Ascending aorta (tissue), 2 donors: ENCODE results near the gene CD52. TPM values are rescaled to one million over a fixed set of nuclear protein-coding genes. Genes with fewer than 3 reads are reported as not detected.
A peak's percentile ranks its signal among the peaks of the same experiment; 100 is the strongest.

Experiments used
- DNase-seq, 2 donors: peaks; one replicate each; pipeline ENCODE4 v3.0.0-alpha.2; 2019; ENCODE audit warnings: low spot score in 2 of 2
- H3K27ac ChIP-seq, 2 donors: fragments of 200-600 bp; sonication (generic); one replicate each; pipeline ENCODE4 v1.5.1; 2016 to 2017; ENCODE audit warnings: mild to moderate bottlenecking in 1 of 2
- H3K27me3 ChIP-seq: fragments of 200-600 bp; sonication (generic); one replicate; pipeline ENCODE4 v1.5.1; 2017
- H3K36me3 ChIP-seq, 2 donors: fragments of 200-600 bp; sonication (generic); one replicate each; pipeline ENCODE4 v1.5.1; 2016
- H3K4me1 ChIP-seq, 2 donors: fragments of 200-600 bp; sonication (generic); one replicate each; pipeline ENCODE4 v1.5.1; 2016 to 2017; ENCODE audit warnings: mild to moderate bottlenecking in 1 of 2
- H3K4me3 ChIP-seq, 2 donors: fragments of 200-600 bp; sonication (generic); one replicate each; pipeline ENCODE4 v1.5.1; 2016 to 2017; ENCODE audit warnings: mild to moderate bottlenecking in 1 of 2
- H3K9me3 ChIP-seq, 2 donors: fragments of 200-600 bp; sonication (generic); one replicate each; pipeline ENCODE4 v1.5.1; 2016
- intact Hi-C: fragments of 100-400 bp; cut with DNase I; formaldehyde crosslinking; loops from one replicate; pipeline ENCODE4 v1.15.1; 2023
- total RNA-seq: library from RNA; depleted of rRNA; stranded (reverse); fragments of >200 nt; gene quantifications from one replicate; pipeline ENCODE4 v1.1.0, GENCODE V29; 2016
- TF ChIP-seq, protein P1 (sequence below), 3 experiments: fragments of 200-600 bp in 2 of 3; fragments of 450-650 bp in 1 of 3; sonication (generic) in 2 of 3; IDR thresholded peaks; one replicate each; pipeline ENCODE4 v1.5.1; 2016 to 2019; ENCODE audit warnings: antibody characterized with exemption in 3 of 3, mild to moderate bottlenecking in 1 of 3, moderate library complexity in 1 of 3

CD52 gene
- total RNA-seq, 1 donor from 2014 or later, result not detected

DNA sequence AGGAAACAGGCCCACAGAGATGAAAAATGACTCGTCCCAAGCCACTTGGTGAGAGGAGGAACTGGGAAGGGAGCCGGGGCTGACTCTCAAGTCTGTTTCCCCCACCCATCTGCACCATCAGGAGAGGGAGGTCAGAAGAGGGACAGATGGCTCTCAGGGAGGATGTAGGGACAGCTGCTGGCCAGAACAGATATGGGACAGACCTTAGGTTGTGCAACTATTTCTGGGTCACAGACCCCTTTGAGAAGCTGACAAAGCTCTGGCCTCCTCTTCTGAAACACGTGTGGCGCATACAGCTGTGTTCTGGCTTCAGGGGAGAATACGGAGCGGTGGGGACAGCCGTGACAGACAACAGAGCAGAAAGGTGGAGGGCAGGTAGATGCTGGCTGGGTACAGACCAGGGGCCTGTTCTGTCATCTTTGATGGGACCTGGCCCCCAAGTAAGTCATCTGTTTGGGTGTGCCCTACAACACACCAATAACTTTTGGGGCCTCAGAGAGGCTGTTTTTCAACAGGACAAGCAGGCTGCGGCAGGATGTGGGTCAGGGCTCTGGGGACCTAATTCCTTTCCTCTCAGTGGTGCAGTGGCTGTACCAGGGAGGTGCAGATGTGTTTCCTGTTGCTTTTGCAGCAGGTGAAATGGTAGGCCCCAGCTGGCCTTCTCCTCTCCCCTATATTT is 30.6 kb upstream of the CD52 start:
- Histone ChIP-seq H3K9me3 (no peaks in the 10 kb centered on the region), H3K36me3 (no peaks in the 10 kb centered on the region), H3K4me3 (no peak overlapping the region), H3K27ac (peak overlapping the region in 1 of 2 donors; percentile 44), H3K27me3 (no peaks in the 10 kb centered on the region), H3K4me1 (peaks cover 4 to 14% of the 10 kb centered on the region in 2 donors)
- TF ChIP-seq, protein P1, sequence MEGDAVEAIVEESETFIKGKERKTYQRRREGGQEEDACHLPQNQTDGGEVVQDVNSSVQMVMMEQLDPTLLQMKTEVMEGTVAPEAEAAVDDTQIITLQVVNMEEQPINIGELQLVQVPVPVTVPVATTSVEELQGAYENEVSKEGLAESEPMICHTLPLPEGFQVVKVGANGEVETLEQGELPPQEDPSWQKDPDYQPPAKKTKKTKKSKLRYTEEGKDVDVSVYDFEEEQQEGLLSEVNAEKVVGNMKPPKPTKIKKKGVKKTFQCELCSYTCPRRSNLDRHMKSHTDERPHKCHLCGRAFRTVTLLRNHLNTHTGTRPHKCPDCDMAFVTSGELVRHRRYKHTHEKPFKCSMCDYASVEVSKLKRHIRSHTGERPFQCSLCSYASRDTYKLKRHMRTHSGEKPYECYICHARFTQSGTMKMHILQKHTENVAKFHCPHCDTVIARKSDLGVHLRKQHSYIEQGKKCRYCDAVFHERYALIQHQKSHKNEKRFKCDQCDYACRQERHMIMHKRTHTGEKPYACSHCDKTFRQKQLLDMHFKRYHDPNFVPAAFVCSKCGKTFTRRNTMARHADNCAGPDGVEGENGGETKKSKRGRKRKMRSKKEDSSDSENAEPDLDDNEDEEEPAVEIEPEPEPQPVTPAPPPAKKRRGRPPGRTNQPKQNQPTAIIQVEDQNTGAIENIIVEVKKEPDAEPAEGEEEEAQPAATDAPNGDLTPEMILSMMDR (IDR thresholded peaks at IDR 0.05), result no peak
- intact Hi-C loops, result no loop called here
- no peak for DNase-seq

DNA sequence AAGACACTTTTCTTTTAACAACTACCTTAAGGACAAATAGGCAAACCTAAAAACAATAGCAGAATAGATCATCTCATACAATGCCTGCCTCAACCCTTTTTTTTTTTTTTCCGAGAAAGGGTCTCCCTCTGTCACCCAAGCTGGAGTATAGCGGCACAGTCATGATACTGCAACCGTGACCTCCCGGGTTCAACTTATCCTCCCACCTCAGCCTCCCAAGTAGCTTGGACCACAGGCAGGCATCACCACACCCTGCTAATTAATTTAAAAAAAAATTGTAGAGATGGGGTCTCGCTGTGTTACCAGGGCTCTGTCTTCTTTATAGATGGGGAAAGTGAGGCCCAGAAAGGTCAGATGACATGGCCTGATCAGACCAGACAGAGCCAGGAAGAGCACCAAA is 29.9 kb upstream of the CD52 start:
- peak overlapping the region; percentile 5 to 44 for H3K27ac ChIP-seq
- intact Hi-C loops, result no loop called here
- peaks cover 4 to 14% of the 10 kb centered on the region in 2 donors for H3K4me1 ChIP-seq
- no peak for DNase-seq
- TF ChIP-seq, protein P1 (IDR thresholded peaks at IDR 0.05), result no peak
- H3K36me3 ChIP-seq, result no peaks in the 10 kb centered on the region
- H3K4me3 ChIP-seq, result no peak overlapping the region
- H3K9me3 ChIP-seq, result no peaks in the 10 kb centered on the region
- H3K27me3 ChIP-seq, result no peaks in the 10 kb centered on the region

DNA sequence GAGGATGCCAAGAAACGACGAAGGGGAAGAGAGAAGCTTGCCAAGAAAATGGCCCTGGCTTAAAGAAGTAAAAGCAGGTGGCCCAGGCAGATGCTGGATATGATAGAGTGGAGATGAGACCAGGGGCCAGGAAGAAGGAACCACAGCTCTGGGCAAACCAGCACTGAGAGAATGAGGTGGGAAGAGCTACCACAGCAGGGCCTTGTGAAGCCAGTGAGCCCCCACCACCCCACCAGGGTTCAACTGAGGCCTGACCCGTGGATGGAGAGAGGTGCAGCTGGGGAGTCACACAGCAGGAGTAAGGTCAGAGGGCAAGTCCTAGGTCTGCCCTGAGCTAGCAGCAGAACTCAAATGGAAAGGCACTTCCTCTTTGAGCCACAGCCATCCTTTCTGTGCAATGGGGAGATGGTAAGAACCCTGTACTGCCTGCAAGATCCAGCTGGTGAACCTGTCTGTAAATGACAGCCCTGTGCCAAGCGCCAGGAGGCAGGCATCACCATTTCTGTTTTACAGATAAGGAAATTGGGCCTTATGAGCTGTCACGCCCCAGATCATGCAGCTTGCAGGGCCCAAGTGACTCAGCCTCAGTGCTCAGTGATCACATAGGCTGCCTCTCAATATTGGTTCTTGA is 29.3 kb upstream of the CD52 start:
- DNase-seq, result no peak
- H3K36me3 ChIP-seq, result no peaks in the 10 kb centered on the region
- TF ChIP-seq, protein P1 (IDR thresholded peaks at IDR 0.05), result no peak
- H3K9me3 ChIP-seq, result no peaks in the 10 kb centered on the region
- peaks cover 4 to 14% of the 10 kb centered on the region in 2 donors for H3K4me1 ChIP-seq
- H3K27me3 ChIP-seq, result no peaks in the 10 kb centered on the region
- no peak overlapping the region for H3K4me3 ChIP-seq
- H3K27ac ChIP-seq, result peak overlapping the region; percentile 5 to 20
- intact Hi-C loops, result no loop called here

DNA sequence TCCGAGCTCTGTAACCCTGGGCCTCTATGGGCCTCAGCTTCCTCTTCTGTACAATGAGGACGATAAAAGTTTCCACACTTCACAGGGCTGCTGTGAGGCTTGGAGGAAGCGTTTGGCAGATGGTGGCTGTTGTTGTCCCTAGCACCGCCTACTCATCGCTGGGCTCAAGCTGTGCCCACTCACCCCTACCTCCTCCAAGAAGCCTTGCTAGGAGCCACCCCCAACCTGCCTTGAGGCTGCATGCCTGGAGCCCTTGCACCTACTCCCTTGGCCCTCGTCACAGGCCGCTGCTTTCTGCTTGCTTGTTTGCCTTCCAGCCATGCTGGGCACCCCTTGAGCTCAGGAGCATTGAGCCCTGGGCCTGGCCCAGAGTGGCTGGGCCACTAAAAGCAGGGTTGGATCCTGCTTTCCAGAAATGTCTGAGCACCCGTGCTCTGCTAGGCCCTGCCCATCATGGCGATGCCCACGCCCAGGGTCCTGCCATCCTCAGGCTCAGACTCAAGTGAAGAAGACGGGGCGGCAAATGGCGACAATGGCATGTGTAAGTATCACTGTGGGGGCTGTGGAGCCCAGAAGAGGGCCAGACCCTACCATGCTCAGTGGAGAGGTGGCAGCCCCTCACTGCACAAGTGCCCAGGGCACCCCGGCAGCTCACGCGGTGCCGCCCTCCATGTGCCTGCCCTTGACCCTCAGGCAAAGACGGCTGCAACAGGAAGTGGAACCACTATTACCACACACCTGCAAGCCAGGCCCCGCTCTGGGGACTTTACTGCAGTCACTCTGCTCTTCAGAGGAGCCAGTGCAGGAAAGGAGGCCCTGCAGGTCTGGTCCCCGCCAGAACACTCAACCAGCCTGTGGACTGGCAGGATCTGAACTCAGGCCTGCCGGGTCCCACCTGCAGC is 28.3 kb upstream of the CD52 start:
- Histone ChIP-seq H3K36me3 (no peaks in the 10 kb centered on the region), H3K4me3 (no peak overlapping the region), H3K27ac (peak overlapping the region; percentile 20 to 49), H3K27me3 (no peaks in the 10 kb centered on the region), H3K4me1 (peaks cover 3 to 7% of the 10 kb centered on the region in 2 donors), H3K9me3 (no peaks in the 10 kb centered on the region)
- intact Hi-C loops, result no loop called here
- no peak for DNase-seq
- TF ChIP-seq, protein P1 (IDR thresholded peaks at IDR 0.05), result no peak

DNA sequence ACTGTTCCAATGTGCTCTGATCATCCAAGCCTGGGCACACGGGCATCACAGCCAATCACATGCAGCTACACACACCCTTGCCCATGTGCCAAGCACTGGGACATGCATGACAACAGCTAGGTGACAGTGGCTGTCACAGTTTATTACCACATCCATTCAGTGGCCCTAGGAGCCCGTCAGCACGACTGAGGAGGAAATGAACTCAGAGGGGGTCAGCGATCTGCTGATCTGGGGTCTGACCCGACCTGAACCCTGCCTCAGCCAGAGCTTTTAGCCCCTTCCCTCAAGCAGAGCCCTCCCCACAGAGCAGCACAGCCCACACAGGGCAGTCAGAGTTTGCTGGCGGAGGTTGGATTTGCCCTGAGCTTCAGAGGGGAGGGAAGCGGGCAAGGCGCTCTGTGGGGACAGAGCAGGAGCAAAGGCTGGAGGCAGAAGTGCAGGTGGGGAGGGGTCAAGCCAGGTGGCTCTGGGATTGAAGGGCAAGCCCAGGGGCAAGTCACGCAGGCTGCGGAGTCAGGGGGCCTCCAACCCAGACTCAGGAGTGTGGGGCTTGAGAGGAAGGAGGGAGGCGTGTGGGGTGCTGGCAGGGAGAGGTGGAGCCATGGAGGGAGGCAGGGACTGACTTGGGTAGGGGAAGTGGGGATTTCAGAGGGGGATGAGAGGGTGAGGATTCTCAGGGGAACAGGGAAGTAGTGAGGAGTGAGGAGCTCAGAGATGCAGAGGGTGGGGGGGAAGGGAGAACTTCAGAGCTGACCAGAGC is 27.5 kb upstream of the CD52 start:
- Histone ChIP-seq H3K4me3 (no peak overlapping the region), H3K27ac (peak overlapping the region; percentile 12 to 53), H3K36me3 (no peaks in the 10 kb centered on the region), H3K27me3 (no peaks in the 10 kb centered on the region), H3K9me3 (no peaks in the 10 kb centered on the region), H3K4me1 (no peaks in the 10 kb centered on the region)
- TF ChIP-seq, protein P1 (IDR thresholded peaks at IDR 0.05), result no peak
- intact Hi-C loops, result no loop called here
- no peak for DNase-seq
